Measurements from ENCODE around the gene NCKAP5L. TPM values are rescaled to one million over a fixed set of nuclear protein-coding genes. Genes with fewer than 3 reads are reported as not detected.
A peak's percentile ranks its signal among the peaks of the same experiment; 100 is the strongest.

NCKAP5L gene
- total RNA-seq, 2 donors from 2014 or later = 5.5 to 7.5 TPM

GRCh38 chr12:49750027-49750995, 77.9 kb downstream of the NCKAP5L start:
- peak in 1 of 2 donors; percentile 65 for DNase-seq (ENCODE audit: low spot score in 2 of 2)
- Mint-ChIP-seq H3K36me3 (peaks cover 11 to 29% of the 10 kb centered on the region in 2 donors), H3K9me3 (no peaks in the 10 kb centered on the region), H3K27ac (peak overlapping the region; percentile 92 to 96)
- peak; percentile 93 to 94 for ATAC-seq

GRCh38 chr12:49748800-49749199, 79.4 kb downstream of the NCKAP5L start:
- no peak for DNase-seq (ENCODE audit: low spot score in 2 of 2)
- Mint-ChIP-seq H3K27ac (peak overlapping the region in 1 of 2 donors; percentile 96), H3K36me3 (peaks cover 11 to 42% of the 10 kb centered on the region in 2 donors), H3K9me3 (no peaks in the 10 kb centered on the region)
- no peak for ATAC-seq

- Mint-ChIP-seq H3K27ac (peak overlapping the region in 1 of 2 donors; percentile 96), H3K9me3 (no peaks in the 10 kb centered on the region), H3K36me3 (peaks cover 12 to 42% of the 10 kb centered on the region in 2 donors)
- ATAC-seq (no peak), DNase-seq (ENCODE audit: low spot score in 2 of 2) (no peak)
Measured at GRCh38 chr12:49748306-49748705, 79.9 kb downstream of the NCKAP5L start.

GRCh38 chr12:49744363-49744885, 83.8 kb downstream of the NCKAP5L start:
- Mint-ChIP-seq H3K27ac (peak overlapping the region in 1 of 2 donors; percentile 48), H3K9me3 (no peaks in the 10 kb centered on the region), H3K36me3 (peaks cover 23 to 42% of the 10 kb centered on the region in 2 donors)
- ATAC-seq (no peak), DNase-seq (ENCODE audit: low spot score in 2 of 2) (no peak)

- H3K9me3 Mint-ChIP-seq = no peaks in the 10 kb centered on the region
- DNase-seq (ENCODE audit: low spot score in 2 of 2) = peak; percentile 86 to 95
- peak overlapping the region; percentile 98 to 99 for H3K27ac Mint-ChIP-seq
- peak; percentile 82 to 84 for ATAC-seq
- peaks cover 23 to 36% of the 10 kb centered on the region in 2 donors for H3K36me3 Mint-ChIP-seq
Measured at GRCh38 chr12:49741882-49742620, 86.2 kb downstream of the NCKAP5L start.

Other genes starting within 250 kb of the NCKAP5L start
- under 1 TPM; 0.16 to 0.18 TPM for gene FAM186B, start 222.8 kb downstream of the NCKAP5L start, total RNA-seq
- gene PRPF40B, start 204.9 kb downstream of the NCKAP5L start, total RNA-seq = 10 to 100 TPM in 1 of 2 donors, 1 to 10 TPM in 1; 5.1 to 10.1 TPM
- 10 to 100 TPM; 25.9 to 27.6 TPM for gene FMNL3, start 121.0 kb downstream of the NCKAP5L start, total RNA-seq
- gene TMBIM6, start 86.9 kb downstream of the NCKAP5L start, total RNA-seq = 100 to 1,000 TPM; 361 to 467 TPM
- gene BCDIN3D, start 14.7 kb upstream of the NCKAP5L start, total RNA-seq = 1 to 10 TPM; 2.5 to 5.4 TPM
- gene FAIM2, start 75.5 kb upstream of the NCKAP5L start, total RNA-seq = under 1 TPM; 0.52 to 0.78 TPM
- gene AQP2, start 122.3 kb upstream of the NCKAP5L start, total RNA-seq = not detected
- not detected for gene AQP5, start 133.5 kb upstream of the NCKAP5L start, total RNA-seq
- gene AQP6, start 144.5 kb upstream of the NCKAP5L start, total RNA-seq = not detected
- 100 to 1,000 TPM; 109 to 195 TPM for gene RACGAP1, start 197.1 kb upstream of the NCKAP5L start, total RNA-seq
- 10 to 100 TPM in 1 of 2 donors, 1 to 10 TPM in 1; 2.8 to 11.7 TPM for gene ASIC1, start 229.2 kb upstream of the NCKAP5L start, total RNA-seq

All from activated naive CD4-positive, alpha-beta T cell treated with anti-CD3 and anti-CD28 coated beads, Interleukin-2, amount 50 U/mL, for 72 hours (primary cell).